ENCODE data around the gene AP1G2. TPM values are rescaled to one million over a fixed set of nuclear protein-coding genes. Genes with fewer than 3 reads are reported as not detected.
"Not testable (repeated sequence)": the region's sequence is repeated elsewhere in the genome, so short reads cannot be mapped to it uniquely, and the experiment has no call there.

The AP1G2 gene
- total RNA-seq, 3 donors from 2014 or later, result 30.9 to 172 (median 149) TPM

- no peaks in the 10 kb centered on the region for H3K9me3 ChIP-seq
- TF ChIP-seq, protein P1, sequence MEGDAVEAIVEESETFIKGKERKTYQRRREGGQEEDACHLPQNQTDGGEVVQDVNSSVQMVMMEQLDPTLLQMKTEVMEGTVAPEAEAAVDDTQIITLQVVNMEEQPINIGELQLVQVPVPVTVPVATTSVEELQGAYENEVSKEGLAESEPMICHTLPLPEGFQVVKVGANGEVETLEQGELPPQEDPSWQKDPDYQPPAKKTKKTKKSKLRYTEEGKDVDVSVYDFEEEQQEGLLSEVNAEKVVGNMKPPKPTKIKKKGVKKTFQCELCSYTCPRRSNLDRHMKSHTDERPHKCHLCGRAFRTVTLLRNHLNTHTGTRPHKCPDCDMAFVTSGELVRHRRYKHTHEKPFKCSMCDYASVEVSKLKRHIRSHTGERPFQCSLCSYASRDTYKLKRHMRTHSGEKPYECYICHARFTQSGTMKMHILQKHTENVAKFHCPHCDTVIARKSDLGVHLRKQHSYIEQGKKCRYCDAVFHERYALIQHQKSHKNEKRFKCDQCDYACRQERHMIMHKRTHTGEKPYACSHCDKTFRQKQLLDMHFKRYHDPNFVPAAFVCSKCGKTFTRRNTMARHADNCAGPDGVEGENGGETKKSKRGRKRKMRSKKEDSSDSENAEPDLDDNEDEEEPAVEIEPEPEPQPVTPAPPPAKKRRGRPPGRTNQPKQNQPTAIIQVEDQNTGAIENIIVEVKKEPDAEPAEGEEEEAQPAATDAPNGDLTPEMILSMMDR (IDR thresholded peaks at IDR 0.05), result no peak
- no peak for TF ChIP-seq POLR2A (IDR thresholded peaks at IDR 0.05)
- no peak for TF ChIP-seq POLR2AphosphoS5 (IDR thresholded peaks at IDR 0.05)
- no peak overlapping the region for H3K4me3 ChIP-seq
- no peaks in the 10 kb centered on the region for H3K27me3 ChIP-seq
- no peak overlapping the region for H3K27ac ChIP-seq
- H3K4me1 ChIP-seq, result no peaks in the 10 kb centered on the region
- no peak for DNase-seq (ENCODE audit: low spot score in 2 of 2)
- intact Hi-C loops (cut with DNase I; ENCODE audit: low total_unique reads), result no loop called here
- no peaks in the 10 kb centered on the region for H3K36me3 ChIP-seq
Measured at GRCh38 chr14:23612802-23613201, 45.2 kb upstream of the AP1G2 start.

GRCh38 chr14:23612354-23612732, 44.8 kb upstream of the AP1G2 start:
- Histone ChIP-seq H3K9me3 (no peaks in the 10 kb centered on the region), H3K27ac (no peak overlapping the region), H3K27me3 (no peaks in the 10 kb centered on the region), H3K4me1 (no peaks in the 10 kb centered on the region), H3K36me3 (no peaks in the 10 kb centered on the region), H3K4me3 (no peak overlapping the region)
- TF ChIP-seq POLR2AphosphoS5 (IDR thresholded peaks at IDR 0.05) (no peak), POLR2A (IDR thresholded peaks at IDR 0.05) (no peak)
- TF ChIP-seq, protein P1 (IDR thresholded peaks at IDR 0.05), result no peak
- no peak for DNase-seq (ENCODE audit: low spot score in 2 of 2)
- intact Hi-C loops (cut with DNase I; ENCODE audit: low total_unique reads), result no loop called here

DNA sequence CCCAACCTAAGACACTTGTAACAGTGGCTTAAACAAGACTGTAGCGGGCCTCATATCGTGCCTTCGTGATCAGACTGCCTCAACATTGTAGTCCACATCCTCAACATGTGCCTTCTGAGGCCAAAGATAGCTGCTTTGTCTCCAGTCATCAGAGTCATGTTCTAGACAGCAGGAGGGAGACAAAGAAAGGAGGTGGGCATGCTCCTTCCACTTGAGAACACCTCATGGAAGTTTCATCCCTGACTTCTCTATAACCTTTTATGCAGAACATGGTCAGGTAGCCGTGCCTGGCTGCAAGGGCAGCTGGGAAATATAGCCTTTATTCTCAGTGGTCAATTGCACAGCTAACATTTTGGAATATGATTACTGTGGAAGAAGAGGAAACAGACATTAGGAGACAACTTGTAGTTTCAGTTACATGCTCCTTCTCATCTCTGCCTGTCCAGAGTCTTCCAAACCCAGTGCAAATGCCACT, 43.3 kb upstream of the AP1G2 start:
- Histone ChIP-seq H3K4me3 (no peak overlapping the region), H3K4me1 (no peaks in the 10 kb centered on the region), H3K9me3 (no peaks in the 10 kb centered on the region), H3K27ac (no peak overlapping the region), H3K36me3 (no peaks in the 10 kb centered on the region), H3K27me3 (no peaks in the 10 kb centered on the region)
- intact Hi-C loops (cut with DNase I; ENCODE audit: low total_unique reads), result no loop called here
- DNase-seq (ENCODE audit: low spot score in 2 of 2), result no peak
- no peak for TF ChIP-seq POLR2A (IDR thresholded peaks at IDR 0.05)
- TF ChIP-seq POLR2AphosphoS5 (IDR thresholded peaks at IDR 0.05), result no peak

GRCh38 chr14:23610090-23610814, 42.7 kb upstream of the AP1G2 start:
- no peak overlapping the region for H3K4me3 ChIP-seq

GRCh38 chr14:23609411-23610089, 42.0 kb upstream of the AP1G2 start:
- H3K36me3 ChIP-seq; H3K4me3 ChIP-seq; H3K9me3 ChIP-seq; H3K27ac ChIP-seq; H3K27me3 ChIP-seq; DNase-seq (ENCODE audit: low spot score in 2 of 2); intact Hi-C loops (cut with DNase I; ENCODE audit: low total_unique reads); H3K4me1 ChIP-seq: not testable (repeated sequence)

More at GRCh38 chr14:23610090-23610814, 42.7 kb upstream of the AP1G2 start:
- TF ChIP-seq, protein P1 (IDR thresholded peaks at IDR 0.05), result no peak
- TF ChIP-seq POLR2A (IDR thresholded peaks at IDR 0.05) (no peak), POLR2AphosphoS5 (IDR thresholded peaks at IDR 0.05) (no peak)
- Histone ChIP-seq H3K36me3 (no peaks in the 10 kb centered on the region), H3K4me1 (no peaks in the 10 kb centered on the region), H3K27ac (no peak overlapping the region), H3K27me3 (no peaks in the 10 kb centered on the region), H3K9me3 (no peaks in the 10 kb centered on the region)
- DNase-seq (ENCODE audit: low spot score in 2 of 2), result no peak
- intact Hi-C loops (cut with DNase I; ENCODE audit: low total_unique reads), result no loop called here

DNA sequence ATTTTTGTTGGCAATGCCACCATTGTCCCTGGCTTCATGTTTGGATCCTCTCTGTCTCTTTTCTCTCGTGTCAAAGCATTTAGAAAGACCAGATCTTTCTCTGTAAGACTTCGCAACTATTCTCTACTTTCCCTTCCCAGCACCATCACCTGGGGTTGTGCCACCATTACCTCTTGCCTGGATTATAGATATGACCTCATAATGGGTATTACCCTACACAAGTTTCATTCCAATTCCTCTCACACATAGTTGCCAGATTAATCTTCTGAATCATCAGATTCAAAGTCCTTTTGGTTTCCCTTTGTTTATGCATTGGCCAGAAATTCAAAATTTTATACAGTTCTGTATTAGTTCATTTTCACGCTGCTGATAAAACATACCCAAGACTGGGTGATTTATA, 41.4 kb upstream of the AP1G2 start:
- intact Hi-C loops (cut with DNase I; ENCODE audit: low total_unique reads), result no loop called here
- no peaks in the 10 kb centered on the region for H3K36me3 ChIP-seq
- TF ChIP-seq POLR2AphosphoS5 (IDR thresholded peaks at IDR 0.05) (no peak), POLR2A (IDR thresholded peaks at IDR 0.05) (no peak)
- TF ChIP-seq, protein P1 (IDR thresholded peaks at IDR 0.05), result no peak
- H3K27ac ChIP-seq, result no peak overlapping the region
- no peaks in the 10 kb centered on the region for H3K4me1 ChIP-seq
- no peak overlapping the region for H3K4me3 ChIP-seq
- no peaks in the 10 kb centered on the region for H3K27me3 ChIP-seq
- no peak for DNase-seq (ENCODE audit: low spot score in 2 of 2)
- no peaks in the 10 kb centered on the region for H3K9me3 ChIP-seq
